Prostate gland (tissue), 2 donors: ENCODE measurements around the gene C1orf167.

ENCODE experiments used
- CTCF ChIP-seq, 4 experiments: fragments of 200-600 bp in 2 of 4; fragments of 450-650 bp in 2 of 4; sonication (generic) in 2 of 4; IDR thresholded peaks; 1 replicate in 3 of 4; 2 replicates in 1 of 4; pipeline ENCODE4 v1.5.1; 2016 to 2019; ENCODE audit warnings: antibody characterized with exemption in 4 of 4, mild to moderate bottlenecking in 2 of 4, moderate library complexity in 2 of 4
- POLR2A ChIP-seq: fragments of 450-650 bp; IDR thresholded peaks from one replicate; pipeline ENCODE4 v1.6.1; 2016; ENCODE audit warnings: antibody characterized with exemption, mild to moderate bottlenecking
- POLR2AphosphoS5 ChIP-seq: sonication (generic); formaldehyde crosslinking; IDR thresholded peaks from one replicate; pipeline ENCODE4 v1.6.1; 2017; ENCODE audit warnings: antibody characterized with exemption

GRCh38 chr1:11765661-11766428, 3.9 kb downstream of the C1orf167 start:
- TF ChIP-seq POLR2AphosphoS5, result no peak
- no peak for TF ChIP-seq CTCF (IDR thresholded peaks at IDR 0.05)
- TF ChIP-seq POLR2A, result no peak
